G401 (cell line): ENCODE data around the gene WDR64. TPM values are rescaled to one million over a fixed set of nuclear protein-coding genes. Genes with fewer than 3 reads are reported as not detected.
A peak's percentile ranks its signal among the peaks of the same experiment; 100 is the strongest.

ENCODE experiments used
- DNase-seq: peaks from one replicate; pipeline ENCODE4 v3.0.0-alpha.2; 2015; ENCODE audit warnings: low spot score
- in situ Hi-C: cut with HindIII; loops from 2 replicates; pipeline ENCODE4 v1.10.0; 2016; ENCODE audit warnings: low sequenced_read_pairs, mixed read lengths
- total RNA-seq: library from RNA; depleted of rRNA; stranded (reverse); fragments of >200 nt; shearing (Covaris generic); gene quantifications from 2 replicates; pipeline ENCODE4 v1.2.3, GENCODE V29; 2014; rRNA removed

The WDR64 gene
- total RNA-seq, 1 experiment from 2014 or later = not detected

DNA sequence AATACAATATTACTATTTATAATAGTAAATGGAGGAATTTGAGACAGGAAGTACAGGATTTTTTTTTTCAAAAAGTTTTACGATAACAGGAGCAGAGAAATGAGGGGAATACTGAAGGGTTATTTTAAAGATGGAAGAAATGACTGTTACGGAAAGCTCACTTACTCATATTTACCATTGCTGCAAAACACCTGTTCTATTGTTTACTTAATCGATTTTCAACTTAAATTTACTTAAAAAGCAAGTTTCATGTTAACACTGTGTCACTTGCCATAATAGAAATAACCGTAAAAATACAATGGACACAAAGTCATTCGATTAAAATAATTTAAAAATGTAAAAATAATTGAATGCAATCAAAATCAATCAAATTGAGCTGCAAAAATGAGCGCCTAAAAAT lies 192.5 kb downstream of the WDR64 start:
- in situ Hi-C loops = no loop called here
- no peak for DNase-seq

GRCh38 chr1:241846375-241846774 lies 194.3 kb downstream of the WDR64 start:
- in situ Hi-C loops = no loop called here
- DNase-seq = no peak

DNA sequence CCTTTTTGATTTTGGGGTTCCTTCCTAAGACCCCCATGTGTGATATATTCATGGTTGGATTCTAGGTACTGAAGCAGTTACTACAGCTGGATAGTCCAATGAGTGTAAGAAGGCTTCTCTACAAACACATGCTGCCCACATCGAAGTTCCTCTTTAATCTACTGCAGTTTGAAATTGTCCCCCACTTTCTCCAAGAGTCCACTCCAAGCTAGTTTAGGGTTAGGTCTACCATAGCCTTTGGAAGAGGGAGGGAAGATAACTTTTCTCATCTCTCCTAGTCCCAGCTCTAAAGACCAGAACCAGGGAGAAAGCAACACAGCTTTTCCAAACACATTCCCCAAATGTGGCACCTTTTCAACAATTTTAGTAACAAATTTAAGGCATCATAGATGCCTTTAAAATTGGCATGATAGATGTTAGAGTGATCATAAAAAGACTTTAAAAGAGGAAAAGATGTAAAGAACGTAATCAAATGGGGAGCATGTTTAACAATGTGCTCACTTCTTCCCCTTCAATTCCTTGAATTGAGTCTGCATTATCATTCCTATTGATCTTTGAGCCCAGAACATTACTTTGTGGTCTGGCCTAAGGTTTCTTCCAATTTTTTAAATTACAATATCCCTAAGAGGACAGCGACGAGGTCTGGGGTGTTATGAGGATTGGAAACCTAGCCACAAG lies 194.9 kb downstream of the WDR64 start:
- in situ Hi-C loops = no loop called here
- no peak for DNase-seq

GRCh38 chr1:241847540-241847795 lies 195.4 kb downstream of the WDR64 start:
- in situ Hi-C loops = no loop called here

GRCh38 chr1:241847796-241848685 lies 196.0 kb downstream of the WDR64 start, which contains the start of gene EXO1:
Gene EXO1, plus strand, starts transcription at chr1:241848204. Its CDS starts 2,222 bp downstream, at chr1:241850426.
- DNase-seq = peak; percentile 92
- in situ Hi-C loops = no loop called here

More at GRCh38 chr1:241847540-241847795, 195.4 kb downstream of the WDR64 start:
- DNase-seq = no peak

GRCh38 chr1:241848686-241849344 lies 196.7 kb downstream of the WDR64 start:
- in situ Hi-C loops = no loop called here
- no peak for DNase-seq

- DNase-seq = no peak
- in situ Hi-C loops = no loop called here
Observed at GRCh38 chr1:241849345-241849695, 197.2 kb downstream of the WDR64 start.

Other genes starting within 250 kb of the WDR64 start
- gene FH, start 132.5 kb upstream of the WDR64 start, total RNA-seq = 126 and 145 TPM in 2 replicates
- not detected in 2 replicates for gene KMO, start 119.9 kb upstream of the WDR64 start, total RNA-seq
- 3.4 and 8.9 TPM in 2 replicates for gene CHML, start 11.9 kb upstream of the WDR64 start, total RNA-seq
- gene OPN3, start 11.9 kb upstream of the WDR64 start, total RNA-seq = 13.4 and 14.4 TPM in 2 replicates
- 29.7 and 46.2 TPM in 2 replicates for gene EXO1, start 195.9 kb downstream of the WDR64 start, total RNA-seq